Thyroid gland (tissue), 4 donors: ENCODE data around the gene SMC3.

Experiments
- CTCF ChIP-seq, 6 experiments: fragments of 200-600 bp in 3 of 6; fragments of 450-650 bp in 3 of 6; sonication (generic) in 3 of 6; IDR thresholded peaks; one replicate each; pipeline ENCODE4 v1.5.1; 2016 to 2019; ENCODE audit warnings: antibody characterized with exemption in 6 of 6, mild to moderate bottlenecking in 2 of 6, inconsistent platforms in 1 of 6, moderate library complexity in 1 of 6
- POLR2A ChIP-seq, 2 donors: fragments of 450-650 bp; IDR thresholded peaks; one replicate each; pipeline ENCODE4 v1.6.1; 2017; ENCODE audit warnings: antibody characterized with exemption in 2 of 2, mild to moderate bottlenecking in 2 of 2, moderate library complexity in 1 of 2

- no peak for TF ChIP-seq POLR2A (IDR thresholded peaks at IDR 0.05)
- no peak for TF ChIP-seq CTCF (IDR thresholded peaks at IDR 0.05)
Measured at GRCh38 chr10:110641256-110641655, 73.8 kb downstream of the SMC3 start.
